ENCODE measurements around the gene GPR176. TPM values are rescaled to one million over a fixed set of nuclear protein-coding genes. Genes with fewer than 3 reads are reported as not detected.

Gene GPR176
- total RNA-seq, 1 donor from 2014 or later = 20.6 TPM

DNA sequence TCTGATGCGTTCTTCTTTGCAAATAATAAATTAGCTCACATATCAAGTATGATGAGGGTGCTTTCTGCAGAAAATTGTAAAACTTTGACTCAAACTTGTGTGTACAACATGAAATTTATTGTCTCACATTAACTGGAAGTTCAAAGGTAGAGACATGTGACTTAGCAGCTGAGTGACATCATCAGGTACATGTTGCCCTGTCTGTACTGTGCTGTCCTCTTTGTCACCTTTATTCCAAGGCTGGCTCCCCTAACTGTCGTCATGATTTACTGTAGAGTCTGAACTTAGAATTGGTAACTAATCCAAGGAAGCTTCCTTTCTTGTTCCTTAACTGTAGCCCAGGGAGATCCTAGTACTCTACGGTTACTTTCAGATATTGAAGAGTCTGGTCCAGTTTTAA is 125.1 kb downstream of the GPR176 start:
- H3K9me3 Mint-ChIP-seq = no peaks in the 10 kb centered on the region
- Histone ChIP-seq H3K27ac (no peak overlapping the region), H4K20me1 (ENCODE audit: low read depth) (no peaks in the 10 kb centered on the region), H3K79me2 (ENCODE audit: low read depth) (no peaks in the 10 kb centered on the region), H3K36me3 (no peaks in the 10 kb centered on the region), H3K9me3 (ENCODE audit: low read depth) (no peaks in the 10 kb centered on the region), H2AFZ (replicated peaks) (no peak overlapping the region), H3K4me3 (no peak overlapping the region), H3K4me1 (no peaks in the 10 kb centered on the region), H3K9ac (no peak overlapping the region), H3K27me3 (no peaks in the 10 kb centered on the region), H3K4me2 (no peak overlapping the region), H3F3A (ENCODE audit: low read depth) (no peaks in the 10 kb centered on the region)
- DNase-seq (ENCODE audit: low spot score) = no peak
- H3K4me1 Mint-ChIP-seq = peaks cover 29% of the 10 kb centered on the region
- H3K27me3 Mint-ChIP-seq (ENCODE audit: insufficient read depth, low read depth) = peaks cover 9% of the 10 kb centered on the region
- H3K36me3 Mint-ChIP-seq = no peaks in the 10 kb centered on the region
- TF ChIP-seq EZH2 (IDR thresholded peaks at IDR 0.05) = no peak
- no peak for TF ChIP-seq EZH2phosphoT487 (IDR thresholded peaks at IDR 0.05)
- TF ChIP-seq, protein P1, sequence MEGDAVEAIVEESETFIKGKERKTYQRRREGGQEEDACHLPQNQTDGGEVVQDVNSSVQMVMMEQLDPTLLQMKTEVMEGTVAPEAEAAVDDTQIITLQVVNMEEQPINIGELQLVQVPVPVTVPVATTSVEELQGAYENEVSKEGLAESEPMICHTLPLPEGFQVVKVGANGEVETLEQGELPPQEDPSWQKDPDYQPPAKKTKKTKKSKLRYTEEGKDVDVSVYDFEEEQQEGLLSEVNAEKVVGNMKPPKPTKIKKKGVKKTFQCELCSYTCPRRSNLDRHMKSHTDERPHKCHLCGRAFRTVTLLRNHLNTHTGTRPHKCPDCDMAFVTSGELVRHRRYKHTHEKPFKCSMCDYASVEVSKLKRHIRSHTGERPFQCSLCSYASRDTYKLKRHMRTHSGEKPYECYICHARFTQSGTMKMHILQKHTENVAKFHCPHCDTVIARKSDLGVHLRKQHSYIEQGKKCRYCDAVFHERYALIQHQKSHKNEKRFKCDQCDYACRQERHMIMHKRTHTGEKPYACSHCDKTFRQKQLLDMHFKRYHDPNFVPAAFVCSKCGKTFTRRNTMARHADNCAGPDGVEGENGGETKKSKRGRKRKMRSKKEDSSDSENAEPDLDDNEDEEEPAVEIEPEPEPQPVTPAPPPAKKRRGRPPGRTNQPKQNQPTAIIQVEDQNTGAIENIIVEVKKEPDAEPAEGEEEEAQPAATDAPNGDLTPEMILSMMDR (IDR thresholded peaks at IDR 0.05) = no peak
- no peak overlapping the region for H3K4me3 Mint-ChIP-seq
- H3K27ac Mint-ChIP-seq = no peak overlapping the region

GRCh38 chr15:39793923-39794322 is 126.1 kb downstream of the GPR176 start:
- Histone ChIP-seq H3F3A (ENCODE audit: low read depth) (no peaks in the 10 kb centered on the region), H3K9ac (no peak overlapping the region), H3K4me3 (no peak overlapping the region), H3K36me3 (no peaks in the 10 kb centered on the region), H3K27me3 (no peaks in the 10 kb centered on the region), H3K4me1 (no peaks in the 10 kb centered on the region), H2AFZ (replicated peaks) (no peak overlapping the region), H3K4me2 (no peak overlapping the region), H3K79me2 (ENCODE audit: low read depth) (no peaks in the 10 kb centered on the region), H4K20me1 (ENCODE audit: low read depth) (no peaks in the 10 kb centered on the region), H3K9me3 (ENCODE audit: low read depth) (no peaks in the 10 kb centered on the region), H3K27ac (no peak overlapping the region)
- Mint-ChIP-seq H3K27me3 (ENCODE audit: insufficient read depth, low read depth) (peaks cover 3% of the 10 kb centered on the region), H3K9me3 (no peaks in the 10 kb centered on the region), H3K4me1 (peaks cover 32% of the 10 kb centered on the region), H3K4me3 (no peak overlapping the region), H3K36me3 (no peaks in the 10 kb centered on the region), H3K27ac (no peak overlapping the region)
- TF ChIP-seq, protein P1 (IDR thresholded peaks at IDR 0.05) = no peak
- no peak for TF ChIP-seq EZH2phosphoT487 (IDR thresholded peaks at IDR 0.05)
- no peak for TF ChIP-seq EZH2 (IDR thresholded peaks at IDR 0.05)
- no peak for DNase-seq (ENCODE audit: low spot score)

- Histone ChIP-seq H2AFZ (replicated peaks) (no peak overlapping the region), H3K9ac (no peak overlapping the region), H3K27me3 (no peaks in the 10 kb centered on the region), H3K36me3 (no peaks in the 10 kb centered on the region), H3K9me3 (ENCODE audit: low read depth) (no peaks in the 10 kb centered on the region), H4K20me1 (ENCODE audit: low read depth) (no peaks in the 10 kb centered on the region), H3K4me3 (no peak overlapping the region), H3K4me2 (no peak overlapping the region), H3K27ac (no peak overlapping the region), H3K79me2 (ENCODE audit: low read depth) (no peaks in the 10 kb centered on the region), H3F3A (ENCODE audit: low read depth) (no peaks in the 10 kb centered on the region), H3K4me1 (peaks cover 9% of the 10 kb centered on the region)
- Mint-ChIP-seq H3K36me3 (no peaks in the 10 kb centered on the region), H3K27me3 (ENCODE audit: insufficient read depth, low read depth) (peaks cover 3% of the 10 kb centered on the region), H3K4me1 (peaks cover 31% of the 10 kb centered on the region), H3K27ac (no peak overlapping the region), H3K4me3 (no peak overlapping the region), H3K9me3 (no peaks in the 10 kb centered on the region)
- no peak for DNase-seq (ENCODE audit: low spot score)
- TF ChIP-seq, protein P1 (IDR thresholded peaks at IDR 0.05) = no peak
- TF ChIP-seq EZH2phosphoT487 (IDR thresholded peaks at IDR 0.05) = no peak
- TF ChIP-seq EZH2 (IDR thresholded peaks at IDR 0.05) = no peak
These were observed 127.2 kb downstream of the GPR176 start for GRCh38 chr15:39792844-39793335.

Data from neural progenitor cell (in vitro differentiated cells).